HG03442 (cell line): ENCODE data around the gene CYB5R3.
A peak's percentile ranks its signal among the peaks of the same experiment; 100 is the strongest.
"Not testable (repeated sequence)": the region's sequence is repeated elsewhere in the genome, so short reads cannot be mapped to it uniquely, and the experiment has no call there.

ENCODE experiments used
- ATAC-seq: cut with Tn5 transposase; IDR thresholded peaks from one replicate; pipeline ENCODE4 v1.9.1; 2021; ENCODE audit warnings: mild to moderate bottlenecking, moderate library complexity; ENCODE audit not compliant: unreplicated experiment

The CYB5R3 gene

GRCh38 chr22:42608136-42608822 lies 40.9 kb downstream of the CYB5R3 start:
- ATAC-seq = no peak

- not testable (repeated sequence) for ATAC-seq
Measured at GRCh38 chr22:42607641-42608040, 41.6 kb downstream of the CYB5R3 start.

- no peak for ATAC-seq
Measured at GRCh38 chr22:42604403-42604802, 44.8 kb downstream of the CYB5R3 start.

GRCh38 chr22:42603427-42603826 lies 45.8 kb downstream of the CYB5R3 start:
- no peak for ATAC-seq

- ATAC-seq = no peak
Measured at GRCh38 chr22:42602470-42602869, 46.7 kb downstream of the CYB5R3 start.

DNA sequence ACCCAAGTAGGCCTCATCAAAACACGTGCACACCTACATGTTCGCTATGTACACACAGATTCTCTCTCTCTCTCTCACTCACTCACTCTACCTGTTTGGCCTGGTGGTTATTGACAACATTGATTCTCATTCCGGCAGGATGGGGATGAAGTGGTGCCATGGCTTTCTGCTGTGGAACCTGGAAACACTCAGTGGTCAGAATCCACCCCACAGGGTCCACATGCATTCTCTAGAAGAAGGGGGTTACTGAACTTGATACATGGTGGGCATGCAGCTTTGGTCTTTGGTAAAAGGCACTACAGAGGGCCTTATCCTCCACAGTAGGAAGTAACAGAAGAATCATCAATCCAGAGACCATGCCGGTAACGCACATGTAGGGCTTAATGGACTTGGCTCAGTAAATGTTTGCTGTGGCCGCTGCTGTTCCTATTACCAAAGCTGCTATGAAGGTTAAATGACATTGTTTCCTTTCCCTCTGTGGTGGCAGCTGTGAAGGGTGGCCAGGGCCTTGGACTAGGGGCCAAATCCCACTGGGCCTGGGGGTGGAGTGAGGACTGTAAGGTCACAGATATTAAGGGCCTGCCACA lies 47.2 kb downstream of the CYB5R3 start:
- ATAC-seq = no peak

- no peak for ATAC-seq
Measured at GRCh38 chr22:42596863-42597530, 52.2 kb downstream of the CYB5R3 start.

DNA sequence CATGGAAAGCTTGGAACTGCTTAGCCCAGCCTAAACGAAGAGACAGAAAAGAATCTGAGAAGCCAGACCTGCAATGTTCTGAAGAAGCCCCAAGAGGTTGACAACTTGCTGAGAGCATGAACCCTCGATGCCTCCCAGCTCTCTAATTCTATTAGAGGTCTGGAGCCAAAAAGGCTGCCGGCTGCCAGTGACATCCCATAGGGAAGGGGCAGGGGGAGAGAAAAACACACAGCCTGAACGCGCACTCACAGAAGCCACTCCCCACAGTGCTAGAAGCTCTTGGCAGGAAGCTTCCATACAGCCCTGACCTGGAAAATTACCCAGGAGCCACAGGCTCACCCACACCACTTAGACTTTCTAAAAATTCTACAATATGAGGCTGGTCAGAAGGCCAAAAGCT lies 52.9 kb downstream of the CYB5R3 start:
- ATAC-seq = no peak

- no peak for ATAC-seq
Measured at GRCh38 chr22:42595434-42595833, 53.8 kb downstream of the CYB5R3 start.

GRCh38 chr22:42591987-42592386 lies 57.2 kb downstream of the CYB5R3 start:
- ATAC-seq = no peak

- no peak for ATAC-seq
Measured at GRCh38 chr22:42587588-42588175, 61.5 kb downstream of the CYB5R3 start.

- ATAC-seq = no peak
Measured at GRCh38 chr22:42586381-42586780, 62.8 kb downstream of the CYB5R3 start.

- no peak for ATAC-seq
Measured at GRCh38 chr22:42585096-42585495, 64.1 kb downstream of the CYB5R3 start.

DNA sequence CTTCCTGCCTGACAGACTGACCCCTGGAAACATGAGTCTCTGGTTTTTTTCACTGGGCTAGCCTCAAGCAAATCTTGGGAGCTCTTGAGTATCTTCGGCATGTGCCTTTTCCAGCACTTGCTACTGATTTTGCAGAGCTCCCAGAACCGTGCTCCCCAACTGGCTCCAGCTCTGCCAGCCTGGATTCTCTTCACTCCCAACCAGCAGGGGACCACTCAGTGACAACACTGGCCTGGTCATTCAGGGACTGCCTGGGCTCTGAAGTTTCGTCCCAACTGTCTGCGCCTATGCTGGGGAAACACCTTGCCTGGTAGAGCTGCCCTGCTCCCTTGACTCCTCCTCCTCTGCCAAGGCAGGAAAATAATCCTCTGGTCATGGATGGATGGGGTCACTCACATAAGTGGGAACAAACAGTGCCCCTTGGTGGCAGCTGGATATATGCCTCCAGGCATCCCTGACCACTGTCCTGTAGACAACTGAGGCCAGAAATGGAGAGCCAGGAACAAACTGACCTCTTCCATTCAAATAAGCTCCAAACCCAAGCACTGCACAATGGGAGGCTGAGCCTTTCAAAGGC lies 64.7 kb downstream of the CYB5R3 start:
- ATAC-seq = no peak

DNA sequence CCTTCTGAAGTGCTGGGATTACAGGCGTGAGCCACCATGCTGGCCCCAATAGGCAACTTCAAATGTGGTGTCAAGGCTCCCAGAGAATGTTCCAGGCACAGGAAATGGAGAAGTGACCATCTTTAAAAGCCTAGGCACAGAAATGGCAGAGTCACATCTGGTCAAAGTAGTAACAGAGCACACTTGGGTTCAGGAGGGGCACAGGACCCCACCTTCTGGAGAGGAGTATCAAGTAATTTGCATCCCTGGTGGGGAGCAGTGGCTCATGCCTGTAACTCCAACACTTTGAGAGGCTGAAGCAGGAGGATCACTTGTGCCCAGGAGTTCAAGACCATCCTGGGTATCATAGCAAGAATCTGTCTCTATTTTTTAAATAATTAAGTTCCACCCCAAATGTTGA lies 66.2 kb downstream of the CYB5R3 start:
- ATAC-seq = no peak

GRCh38 chr22:42581762-42582716 lies 67.2 kb downstream of the CYB5R3 start:
- ATAC-seq = peak; percentile 49

GRCh38 chr22:42581194-42581761 lies 67.9 kb downstream of the CYB5R3 start:
- peak; percentile 8 for ATAC-seq

GRCh38 chr22:42580040-42580439 lies 69.2 kb downstream of the CYB5R3 start:
- not testable (repeated sequence) for ATAC-seq

GRCh38 chr22:42577623-42578240 lies 71.5 kb downstream of the CYB5R3 start:
- no peak for ATAC-seq

GRCh38 chr22:42577141-42577540 lies 72.1 kb downstream of the CYB5R3 start:
- not testable (repeated sequence) for ATAC-seq
